Measurements from ENCODE around the gene NOP10.

- TF ChIP-seq YY1 (IDR thresholded peaks at IDR 0.05; ENCODE audit: insufficient read depth, insufficient read length), result no peak
- no peak for TF ChIP-seq ZNF274 (IDR thresholded peaks at IDR 0.05; ENCODE audit: low read depth, low read length)
- no peak for TF ChIP-seq SUZ12 (IDR thresholded peaks at IDR 0.05; ENCODE audit: extremely low read depth, insufficient read depth, insufficient read length)
Observed at GRCh38 chr15:34304613-34305012, 38.3 kb downstream of the NOP10 start.

All from NT2/D1 (cell line).